Mesenchymal stem cell (in vitro differentiated cells and primary cell): ENCODE measurements around the gene P3H4.
"Not testable (repeated sequence)": the region's sequence is repeated elsewhere in the genome, so short reads cannot be mapped to it uniquely, and the experiment has no call there.

ENCODE experiments used
- DNase-seq: peaks from one replicate; pipeline ENCODE4 v3.0.0-alpha.2; 2013
- H2AFZ ChIP-seq: one replicate; pipeline ENCODE4 v1.6.1; 2013; ENCODE audit warnings: low read depth, mild to moderate bottlenecking, control low read depth, inconsistent platforms, low read length, moderate library complexity
- H2AK5ac ChIP-seq: 2 replicates; pipeline ENCODE4 v1.6.1; 2013; ENCODE audit warnings: low read length, moderate library complexity, mild to moderate bottlenecking, inconsistent platforms; ENCODE audit not compliant: severe bottlenecking
- H2BK120ac ChIP-seq: one replicate; pipeline ENCODE4 v1.6.1; 2013; ENCODE audit warnings: low read depth, mild to moderate bottlenecking, inconsistent platforms, low read length, moderate library complexity
- H2BK12ac ChIP-seq, 2 experiments: one replicate each; pipeline ENCODE4 v1.6.1; 2013; ENCODE audit warnings: inconsistent platforms in 2 of 2, low read length in 2 of 2, mild to moderate bottlenecking in 2 of 2, moderate library complexity in 2 of 2, control low read depth in 1 of 2
- H2BK15ac ChIP-seq: one replicate; pipeline ENCODE4 v1.6.1; 2013; ENCODE audit warnings: mild to moderate bottlenecking, low read depth, inconsistent platforms; ENCODE audit not compliant: poor library complexity, severe bottlenecking
- H2BK5ac ChIP-seq: 2 replicates; pipeline ENCODE4 v1.6.1; 2013; ENCODE audit warnings: low read depth, mild to moderate bottlenecking, low read length, control low read depth, inconsistent platforms; ENCODE audit not compliant: poor library complexity, severe bottlenecking
- H3K14ac ChIP-seq, 2 experiments: one replicate each; pipeline ENCODE4 v1.6.1; 2013; ENCODE audit warnings: inconsistent platforms in 2 of 2, low read length in 2 of 2, control low read depth in 1 of 2, mild to moderate bottlenecking in 1 of 2, moderate library complexity in 1 of 2
- H3K18ac ChIP-seq, 2 experiments: one replicate each; pipeline ENCODE4 v1.6.1; 2013; ENCODE audit warnings: inconsistent platforms in 2 of 2, low read length in 2 of 2, control low read depth in 1 of 2, low read depth in 1 of 2, mild to moderate bottlenecking in 1 of 2
- H3K23ac ChIP-seq, 2 experiments: one replicate each; pipeline ENCODE4 v1.6.1; 2013; ENCODE audit warnings: inconsistent platforms in 2 of 2, low read length in 2 of 2, mild to moderate bottlenecking in 2 of 2, moderate library complexity in 2 of 2, control low read depth in 1 of 2
- H3K27ac ChIP-seq: 2 replicates; pipeline ENCODE4 v1.5.1; 2013; ENCODE audit warnings: mild to moderate bottlenecking, moderate library complexity, low read length, control low read depth, inconsistent platforms; ENCODE audit not compliant: poor library complexity, severe bottlenecking
- H3K27me3 ChIP-seq, 2 experiments: 2 replicates each; pipeline versions ENCODE4 v1.6.1 to v1.7.0; 2013; ENCODE audit warnings: low read length in 2 of 2, mild to moderate bottlenecking in 2 of 2, moderate library complexity in 2 of 2, control low read depth in 1 of 2, inconsistent platforms in 1 of 2; ENCODE audit not compliant: control insufficient read depth in 1 of 2, insufficient read depth in 1 of 2
- H3K36me3 ChIP-seq, 2 experiments: 2 replicates each; pipeline versions ENCODE4 v1.6.1 to v1.7.0; 2013; ENCODE audit warnings: low read length in 2 of 2, control low read depth in 1 of 2, inconsistent platforms in 1 of 2, low read depth in 1 of 2, mild to moderate bottlenecking in 1 of 2; ENCODE audit not compliant: insufficient read depth in 2 of 2, control insufficient read depth in 1 of 2
- H3K4ac ChIP-seq, 2 experiments: one replicate each; pipeline ENCODE4 v1.6.1; 2013; ENCODE audit warnings: inconsistent platforms in 2 of 2, low read length in 2 of 2, mild to moderate bottlenecking in 2 of 2, moderate library complexity in 2 of 2, control low read depth in 1 of 2, low read depth in 1 of 2
- H3K4me1 ChIP-seq: 2 replicates; pipeline ENCODE4 v1.6.1; 2013; ENCODE audit warnings: low read depth, low read length, control low read depth; ENCODE audit not compliant: control insufficient read depth, insufficient read depth
- H3K4me2 ChIP-seq: 2 replicates; pipeline ENCODE4 v1.6.1; 2013; ENCODE audit warnings: low read length, mild to moderate bottlenecking, inconsistent platforms; ENCODE audit not compliant: poor library complexity, severe bottlenecking
- H3K4me3 ChIP-seq, 2 experiments: 2 replicates each; pipeline versions ENCODE4 v1.5.1 to v1.7.0; 2013; ENCODE audit warnings: low read length in 2 of 2, mild to moderate bottlenecking in 2 of 2, control low read depth in 1 of 2, low read depth in 1 of 2; ENCODE audit not compliant: insufficient read depth in 1 of 2
- H3K79me1 ChIP-seq: replicated peaks from 2 replicates; pipeline ENCODE4 v1.6.1; 2013; ENCODE audit warnings: mild to moderate bottlenecking, control low read depth, low read length, inconsistent platforms; ENCODE audit not compliant: poor library complexity, severe bottlenecking
- H3K9ac ChIP-seq: 2 replicates; pipeline ENCODE4 v1.7.0; 2013; ENCODE audit warnings: mild to moderate bottlenecking, low read length, moderate library complexity
- H3K9me3 ChIP-seq: 2 replicates; pipeline ENCODE4 v1.7.0; 2013; ENCODE audit warnings: mild to moderate bottlenecking, low read length; ENCODE audit not compliant: control insufficient read depth
- H4K8ac ChIP-seq: one replicate; pipeline ENCODE4 v1.6.1; 2013; ENCODE audit warnings: inconsistent platforms, mild to moderate bottlenecking, low read length, moderate library complexity
- H4K91ac ChIP-seq: one replicate; pipeline ENCODE4 v1.6.1; 2013; ENCODE audit warnings: mild to moderate bottlenecking, low read length, inconsistent platforms
- WGBS: methylation state at CpG from one replicate; pipeline ENCODE4 v1.1.7; 2013; ENCODE audit warnings: mixed read lengths; 5-methylcytosine and 5-hydroxymethylcytosine counted together

P3H4 gene

DNA sequence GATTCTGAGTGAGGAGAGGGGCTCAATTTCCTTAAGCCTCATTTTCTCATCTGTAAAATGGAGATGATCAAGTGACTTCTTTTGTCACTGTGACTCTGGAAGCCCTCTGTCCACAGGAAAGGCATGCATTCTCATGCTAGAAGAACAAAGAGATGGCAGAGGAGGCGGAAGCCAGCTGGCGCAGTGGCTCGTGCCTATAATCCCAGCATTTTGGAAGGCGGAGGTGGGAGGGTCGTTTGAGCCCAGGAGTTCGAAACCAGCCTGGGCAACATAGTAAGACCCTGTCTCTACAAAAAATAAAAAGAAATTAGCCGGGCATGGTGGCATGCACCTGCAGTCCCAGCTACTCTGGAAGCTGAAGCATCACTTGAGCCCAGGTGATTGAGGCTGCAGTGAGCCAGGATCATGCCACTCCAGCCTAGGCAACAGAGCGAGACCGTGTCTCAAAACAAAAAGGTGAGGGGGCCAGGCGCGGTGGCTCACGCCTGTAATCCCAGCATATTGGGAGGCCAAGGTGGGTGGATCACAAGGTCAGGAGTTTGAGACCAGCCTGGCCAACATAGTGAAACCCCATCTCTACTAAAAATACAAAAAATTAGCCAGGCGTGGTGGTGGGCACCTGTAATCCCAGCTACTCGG, 35.4 kb downstream of the P3H4 start:
- WGBS = 99% methylated on average over 14 of the region's 14 CpGs
- not testable (repeated sequence) for H3K14ac ChIP-seq, H3K9me3 ChIP-seq, H3K79me1 ChIP-seq, H3K9ac ChIP-seq, H3K4me2 ChIP-seq, H2BK15ac ChIP-seq, H3K23ac ChIP-seq, H2AFZ ChIP-seq, H2BK120ac ChIP-seq, H3K4me3 ChIP-seq, DNase-seq, H4K91ac ChIP-seq
- Histone ChIP-seq H4K8ac (peak overlapping the region; percentile 42), H2AK5ac (peak overlapping the region; percentile 94), H2BK12ac (peak overlapping the region in 1 of 2 experiments; percentile 80), H3K27me3 (peaks cover 0 to 13% of the 10 kb centered on the region in 2 experiments), H3K18ac (peak overlapping the region in 1 of 2 experiments; percentile 55), H3K4ac (peak overlapping the region in 1 of 2 experiments; percentile 62), H3K4me1 (peaks cover 71% of the 10 kb centered on the region), H3K36me3 (peaks cover 0 to 57% of the 10 kb centered on the region in 2 experiments), H3K27ac (peak overlapping the region; percentile 95), H2BK5ac (peak overlapping the region; percentile 93)

DNA sequence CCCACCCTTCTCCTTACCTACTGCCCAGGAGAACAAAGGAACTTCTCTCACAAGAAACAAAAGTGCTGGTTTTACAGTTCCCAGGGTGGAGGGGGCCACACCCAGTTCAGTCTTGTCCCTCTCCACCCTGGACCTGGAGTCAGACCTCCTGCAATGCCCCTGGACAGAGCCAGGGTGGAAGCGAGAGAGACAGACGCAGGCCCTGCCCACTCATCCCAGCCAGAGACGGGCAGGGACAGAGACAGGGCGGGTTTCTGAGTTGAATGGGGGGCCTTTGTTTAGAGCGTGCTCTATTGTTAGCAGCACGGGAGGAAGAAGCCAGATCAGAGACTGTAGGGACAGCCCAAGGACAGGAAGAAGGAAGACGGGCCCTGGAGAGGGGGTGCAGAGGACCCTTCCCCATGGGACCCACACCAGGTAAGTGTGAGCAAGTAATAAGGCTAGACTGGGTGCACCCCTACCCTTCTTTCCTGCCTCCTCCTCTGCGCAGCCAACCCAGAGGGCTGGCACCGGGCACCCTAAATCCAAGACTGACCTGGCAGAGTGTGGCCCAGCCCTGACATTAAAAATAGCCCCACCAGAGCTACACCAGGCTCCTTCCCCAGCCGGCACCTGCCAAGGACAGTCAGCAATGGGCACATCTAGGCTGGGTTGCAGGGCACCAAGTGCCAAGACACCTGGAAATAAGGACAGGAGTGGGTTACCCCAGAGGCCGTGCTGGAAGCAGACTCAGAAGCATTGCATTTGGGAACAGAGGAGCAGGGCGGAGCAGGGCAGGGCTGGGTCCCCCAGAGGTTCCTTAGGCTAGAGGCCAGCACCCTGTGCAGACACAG, 36.1 kb downstream of the P3H4 start:
- H2BK12ac ChIP-seq = peak overlapping the region in 1 of 2 experiments; percentile 97
- peak overlapping the region; percentile 67 for H4K8ac ChIP-seq
- no peak overlapping the region for H3K4me2 ChIP-seq
- 90% methylated on average over 12 of the region's 12 CpGs for WGBS
- H3K36me3 ChIP-seq = peaks cover 0 to 60% of the 10 kb centered on the region in 2 experiments
- H3K23ac ChIP-seq = no peak overlapping the region
- H3K14ac ChIP-seq = peak overlapping the region in 1 of 2 experiments; percentile 66
- H3K9me3 ChIP-seq = no peaks in the 10 kb centered on the region
- DNase-seq = no peak
- peak overlapping the region; percentile 60 for H3K4ac ChIP-seq
- peaks cover 0 to 13% of the 10 kb centered on the region in 2 experiments for H3K27me3 ChIP-seq
- H3K9ac ChIP-seq = no peak overlapping the region
- peak overlapping the region; percentile 95 for H3K27ac ChIP-seq
- peak overlapping the region; percentile 93 for H2BK5ac ChIP-seq
- peak overlapping the region; percentile 92 for H2AK5ac ChIP-seq
- H2BK120ac ChIP-seq = no peak overlapping the region
- no peak overlapping the region for H3K4me3 ChIP-seq
- no peak overlapping the region for H2BK15ac ChIP-seq
- peaks cover 10% of the 10 kb centered on the region for H3K79me1 ChIP-seq
- H2AFZ ChIP-seq = no peak overlapping the region
- peak overlapping the region; percentile 35 to 87 for H3K18ac ChIP-seq
- H3K4me1 ChIP-seq = peaks cover 70% of the 10 kb centered on the region
- peak overlapping the region; percentile 57 for H4K91ac ChIP-seq

DNA sequence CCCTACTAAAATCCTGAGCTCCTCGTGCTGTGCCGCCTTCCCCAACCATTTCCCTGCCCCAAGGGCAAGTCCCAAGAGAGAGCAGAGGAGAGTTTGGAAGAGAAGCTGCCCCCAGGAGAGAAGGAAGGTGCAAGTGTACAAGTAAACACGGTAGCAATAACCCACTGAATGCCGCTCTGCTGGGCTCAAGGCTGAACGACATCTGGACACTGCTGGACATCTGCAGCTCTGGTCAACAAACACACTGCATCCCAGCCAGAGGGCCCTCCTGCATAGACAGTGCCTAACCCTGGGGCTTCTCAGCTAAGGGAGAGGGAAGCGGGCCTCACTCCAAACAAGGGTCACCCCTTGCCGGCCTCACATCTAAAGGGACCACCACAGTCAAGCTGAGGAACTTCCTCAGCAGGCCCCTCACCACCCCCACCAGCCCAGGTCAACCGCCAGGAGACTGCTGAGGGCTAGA, 38.0 kb downstream of the P3H4 start:
- Histone ChIP-seq H3K36me3 (peaks cover 0 to 72% of the 10 kb centered on the region in 2 experiments), H3K23ac (no peak overlapping the region), H2BK120ac (peak overlapping the region; percentile 73), H3K4me1 (peaks cover 71% of the 10 kb centered on the region), H4K8ac (no peak overlapping the region), H3K14ac (peak overlapping the region in 1 of 2 experiments; percentile 74), H3K4ac (peak overlapping the region; percentile 9), H3K27me3 (peaks cover 0 to 13% of the 10 kb centered on the region in 2 experiments), H2BK5ac (peak overlapping the region; percentile 71), H3K4me3 (no peak overlapping the region), H3K9ac (no peak overlapping the region), H3K27ac (peak overlapping the region; percentile 92), H4K91ac (peak overlapping the region; percentile 75), H2AFZ (no peak overlapping the region), H3K9me3 (no peaks in the 10 kb centered on the region), H3K4me2 (peak overlapping the region; percentile 17), H3K79me1 (peaks cover 23% of the 10 kb centered on the region), H2BK12ac (peak overlapping the region in 1 of 2 experiments; percentile 69), H2AK5ac (peak overlapping the region; percentile 96), H2BK15ac (peak overlapping the region; percentile 86), H3K18ac (peak overlapping the region; percentile 63 to 75)
- 34% methylated on average over 4 of the region's 8 CpGs for WGBS
- peak; percentile 77 for DNase-seq

DNA sequence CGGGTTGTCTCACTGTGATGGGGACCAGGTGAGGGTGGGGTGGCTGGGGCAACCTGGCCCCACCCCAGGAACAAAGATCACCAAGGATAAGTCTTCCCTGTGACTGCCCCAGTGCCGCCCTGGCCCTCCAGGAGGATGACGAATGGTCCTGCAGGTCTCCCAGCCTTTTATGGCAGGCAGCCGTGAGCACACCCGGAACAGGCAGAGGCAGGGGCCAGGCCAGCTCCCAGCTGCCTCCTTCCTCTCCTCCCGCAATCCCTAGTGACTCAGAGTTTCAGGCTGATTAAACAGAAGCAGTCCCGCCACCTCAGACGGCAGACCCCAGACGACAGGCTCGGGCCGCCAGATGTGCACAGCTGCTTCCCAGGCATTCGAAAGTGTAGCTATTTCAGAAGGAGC, 38.6 kb downstream of the P3H4 start:
- Histone ChIP-seq H2BK15ac (no peak overlapping the region), H2BK120ac (peak overlapping the region; percentile 73), H3K18ac (peak overlapping the region; percentile 50 to 86), H4K8ac (peak overlapping the region; percentile 59), H3K27ac (peak overlapping the region; percentile 92), H3K23ac (peak overlapping the region in 1 of 2 experiments; percentile 23), H4K91ac (peak overlapping the region; percentile 48), H3K9me3 (no peaks in the 10 kb centered on the region), H3K4me3 (no peak overlapping the region), H2BK5ac (peak overlapping the region; percentile 83), H3K4me1 (peaks cover 68% of the 10 kb centered on the region), H3K9ac (no peak overlapping the region), H3K36me3 (peaks cover 0 to 77% of the 10 kb centered on the region in 2 experiments), H3K4ac (peak overlapping the region; percentile 5 to 74), H2AK5ac (peak overlapping the region; percentile 97), H2AFZ (no peak overlapping the region), H2BK12ac (peak overlapping the region in 1 of 2 experiments; percentile 87), H3K4me2 (peak overlapping the region; percentile 31), H3K79me1 (peaks cover 24% of the 10 kb centered on the region), H3K14ac (peak overlapping the region in 1 of 2 experiments; percentile 68), H3K27me3 (peaks cover 0 to 13% of the 10 kb centered on the region in 2 experiments)
- DNase-seq = peak; percentile 95
- WGBS = 11% methylated on average over 11 of the region's 12 CpGs
